NCI-H2029 (cell line): ENCODE data around the gene PASK.

Source experiments
- DNase-seq: peaks from one replicate; lab custom pipeline; 2025; lab: John Stamatoyannopoulos, UW

Gene PASK

GRCh38 chr2:241147336-241147735 is 1.9 kb downstream of the PASK start:
- DNase-seq = no peak

DNA sequence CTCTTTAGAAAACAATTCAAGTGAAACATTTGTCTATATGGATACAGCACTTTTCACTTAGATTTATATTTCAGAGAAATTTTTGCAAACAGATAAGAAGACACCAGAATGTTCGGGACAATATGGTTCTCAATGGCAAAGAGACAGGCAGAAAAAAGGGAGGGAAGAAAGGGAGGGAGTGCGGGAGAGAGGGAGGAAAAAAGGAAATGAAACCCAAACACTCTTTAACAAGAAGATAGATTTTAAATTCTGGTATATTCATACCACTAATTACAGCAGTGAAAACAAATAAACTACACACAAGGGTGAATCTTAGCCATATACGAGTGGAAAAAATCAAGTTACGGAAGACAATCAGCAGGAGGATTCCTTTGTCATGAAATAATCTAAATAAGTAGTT is 3.0 kb downstream of the PASK start:
- no peak for DNase-seq

DNA sequence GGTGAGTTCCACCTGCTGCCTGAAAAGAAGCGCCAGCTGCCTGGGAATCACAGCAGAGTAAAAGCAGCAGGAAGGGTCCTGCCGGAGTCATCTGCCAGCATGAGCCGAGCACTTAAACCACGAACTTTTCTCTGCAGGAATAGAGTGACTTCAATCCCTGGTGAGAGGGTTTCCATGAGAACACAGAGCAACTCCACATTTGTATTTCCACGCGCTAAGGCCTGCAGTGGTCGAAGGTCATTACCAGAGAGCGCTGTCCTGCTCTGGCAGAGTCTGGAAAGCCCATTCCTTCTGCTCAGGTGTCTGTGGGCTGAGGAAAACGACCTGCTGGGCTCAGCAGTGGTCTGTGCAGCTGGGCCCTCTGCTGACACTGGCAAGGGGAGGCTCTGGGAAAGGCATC is 6.7 kb downstream of the PASK start:
- no peak for DNase-seq

GRCh38 chr2:241142063-241142462 is 7.2 kb downstream of the PASK start:
- DNase-seq = no peak

GRCh38 chr2:241141214-241141770 is 8.0 kb downstream of the PASK start:
- no peak for DNase-seq

- no peak for DNase-seq
Observed at GRCh38 chr2:241140445-241140840, 8.8 kb downstream of the PASK start.

DNA sequence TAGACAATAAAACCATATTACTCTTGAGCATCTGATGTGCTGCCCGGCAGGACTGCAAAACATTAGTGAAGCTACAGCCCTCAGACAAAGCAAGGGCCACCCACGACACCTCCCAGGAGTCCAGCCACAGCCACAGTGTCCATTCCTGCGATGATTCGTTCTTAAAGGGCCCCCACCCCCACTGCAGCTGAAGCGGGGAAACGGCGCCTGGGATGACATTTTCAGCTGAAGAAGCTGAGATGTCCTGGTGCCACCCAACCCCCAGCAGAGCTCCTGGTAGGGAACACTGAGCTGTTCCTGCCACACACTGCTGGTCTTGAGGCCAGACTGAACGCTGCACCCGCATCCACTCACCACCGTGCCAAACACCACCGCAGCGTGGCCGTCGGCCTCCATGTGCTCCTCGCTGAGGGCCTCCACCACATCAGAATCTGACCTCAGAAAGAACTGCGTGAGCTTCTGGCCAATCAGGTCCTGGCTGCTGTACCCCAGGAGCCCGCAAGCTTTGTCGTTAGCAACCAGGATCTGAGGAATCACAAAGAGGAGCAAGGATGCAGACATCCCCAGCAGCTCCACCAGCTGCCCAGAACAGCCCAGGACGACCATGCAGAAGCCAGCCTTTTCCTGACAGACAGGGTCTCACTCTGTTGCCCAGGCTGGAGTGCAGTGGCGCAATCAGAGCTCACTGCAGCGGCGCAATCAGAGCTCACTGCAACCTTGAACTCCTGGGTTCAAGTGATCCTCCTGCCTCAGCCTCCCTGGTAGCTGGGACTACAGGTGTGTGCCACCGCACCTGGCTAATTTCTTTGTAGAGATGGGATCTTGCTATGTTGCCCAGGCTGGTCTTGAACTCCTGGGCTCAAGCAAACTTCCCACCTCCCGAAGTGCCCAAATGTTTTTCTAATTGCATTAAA is 9.5 kb downstream of the PASK start:
- DNase-seq = no peak

- DNase-seq = no peak
Observed at GRCh38 chr2:241138471-241138870, 10.8 kb downstream of the PASK start.

- no peak for DNase-seq
Observed at GRCh38 chr2:241137276-241138190, 11.7 kb downstream of the PASK start.

GRCh38 chr2:241136661-241137260 is 12.5 kb downstream of the PASK start:
- DNase-seq = no peak

DNA sequence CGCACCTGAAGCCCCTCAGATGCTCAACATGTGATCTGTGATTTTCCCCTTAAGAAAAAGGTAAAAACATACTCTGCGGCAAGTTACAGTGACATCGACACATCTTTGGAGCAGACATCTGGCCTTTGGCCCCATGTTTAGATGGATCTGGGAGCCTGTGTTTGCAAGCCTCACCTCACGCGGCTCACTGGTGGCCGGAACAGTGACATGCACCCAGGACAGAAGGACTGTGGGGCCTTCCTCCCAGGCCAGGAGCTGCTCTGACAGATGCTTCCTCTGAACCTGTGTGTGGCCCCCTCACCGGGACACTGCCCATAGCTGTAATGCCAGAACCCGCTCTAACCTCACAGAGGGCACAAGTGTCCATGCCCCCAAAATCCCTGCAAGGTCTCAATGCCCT is 13.1 kb downstream of the PASK start:
- no peak for DNase-seq

DNA sequence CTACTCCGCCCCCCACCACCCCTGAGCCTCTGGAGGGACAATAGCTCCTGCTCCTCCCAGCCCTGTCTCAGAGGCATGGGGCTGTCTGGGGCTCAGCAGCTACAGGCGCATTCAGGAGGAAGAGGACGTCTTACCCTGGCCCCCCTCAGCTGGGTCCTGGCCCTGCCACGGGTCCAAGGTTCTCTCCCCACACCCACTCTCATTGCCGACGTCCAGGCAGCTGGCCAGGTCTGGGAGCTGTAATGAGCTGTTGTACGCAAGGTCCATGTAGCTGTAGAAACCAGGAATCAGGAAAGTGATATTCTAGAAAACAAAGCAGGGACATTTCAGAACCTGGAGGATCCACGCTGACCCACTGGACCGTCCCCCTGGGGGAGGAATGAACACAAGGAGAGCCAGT is 13.5 kb downstream of the PASK start:
- no peak for DNase-seq

DNA sequence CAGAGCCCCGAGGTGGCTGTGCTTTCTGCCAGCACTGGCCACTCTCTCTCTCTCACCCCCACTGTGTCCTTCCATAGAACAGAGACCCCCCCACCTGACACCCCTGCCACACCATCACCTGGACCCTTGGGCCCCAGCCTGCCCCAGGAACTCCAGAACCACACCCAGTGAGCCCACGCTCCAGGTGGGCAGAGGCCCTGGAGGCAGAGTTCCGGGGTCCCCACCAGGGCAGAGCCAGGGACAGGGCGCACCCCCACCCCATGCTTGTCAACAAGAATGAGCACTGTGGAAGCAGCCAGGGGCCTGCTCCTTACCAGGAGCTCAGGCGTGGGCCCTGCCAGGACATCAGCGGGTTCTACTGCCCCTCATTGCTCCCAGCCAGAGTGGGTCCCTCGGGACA is 14.6 kb downstream of the PASK start:
- DNase-seq = no peak

- DNase-seq = no peak
Observed at GRCh38 chr2:241133436-241133820, 15.8 kb downstream of the PASK start.

DNA sequence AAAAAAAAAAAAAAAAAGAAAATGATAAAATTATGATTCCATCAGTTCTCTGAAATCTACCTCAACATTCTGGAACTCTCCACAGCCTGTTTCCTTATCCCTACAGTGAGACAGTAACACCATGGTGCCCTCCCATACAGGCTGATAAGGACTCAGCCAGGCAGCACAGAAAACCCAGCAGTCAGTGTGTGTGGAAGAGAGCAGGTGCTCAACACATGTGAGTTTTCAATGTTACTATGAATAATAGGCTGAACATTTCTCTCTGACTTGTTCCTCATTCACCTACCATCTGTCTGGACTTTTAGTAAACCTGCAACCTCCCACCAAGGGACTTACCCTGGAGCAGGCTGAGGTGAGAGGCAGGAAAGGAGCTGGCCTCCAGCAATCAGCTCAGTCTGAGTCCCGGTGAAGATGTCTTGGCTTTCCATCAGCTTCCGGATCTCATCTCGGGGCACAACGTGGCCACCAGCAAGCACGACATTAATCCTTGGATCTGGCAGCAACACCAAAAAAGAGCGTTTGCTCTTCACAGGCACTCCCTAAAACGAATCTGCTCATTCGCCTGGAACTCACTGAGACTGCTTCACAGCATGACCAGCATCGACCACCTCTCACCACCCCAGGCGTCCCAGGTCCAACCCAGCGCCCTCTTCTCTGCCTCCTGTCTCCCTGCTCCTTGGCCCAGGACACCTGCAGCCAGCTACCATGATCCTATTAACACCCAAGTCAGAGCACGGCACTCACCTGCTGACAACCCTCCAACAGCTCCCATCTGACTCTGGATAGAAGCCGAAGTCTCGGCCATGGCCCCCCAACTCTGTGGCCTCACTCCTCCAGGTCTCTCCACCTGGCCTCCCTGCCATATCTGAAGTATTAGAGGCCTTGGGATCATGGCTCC is 16.5 kb downstream of the PASK start:
- no peak for DNase-seq

- DNase-seq = no peak
Observed at GRCh38 chr2:241131531-241131930, 17.7 kb downstream of the PASK start.

GRCh38 chr2:241130316-241130715 is 19.0 kb downstream of the PASK start:
- no peak for DNase-seq

DNA sequence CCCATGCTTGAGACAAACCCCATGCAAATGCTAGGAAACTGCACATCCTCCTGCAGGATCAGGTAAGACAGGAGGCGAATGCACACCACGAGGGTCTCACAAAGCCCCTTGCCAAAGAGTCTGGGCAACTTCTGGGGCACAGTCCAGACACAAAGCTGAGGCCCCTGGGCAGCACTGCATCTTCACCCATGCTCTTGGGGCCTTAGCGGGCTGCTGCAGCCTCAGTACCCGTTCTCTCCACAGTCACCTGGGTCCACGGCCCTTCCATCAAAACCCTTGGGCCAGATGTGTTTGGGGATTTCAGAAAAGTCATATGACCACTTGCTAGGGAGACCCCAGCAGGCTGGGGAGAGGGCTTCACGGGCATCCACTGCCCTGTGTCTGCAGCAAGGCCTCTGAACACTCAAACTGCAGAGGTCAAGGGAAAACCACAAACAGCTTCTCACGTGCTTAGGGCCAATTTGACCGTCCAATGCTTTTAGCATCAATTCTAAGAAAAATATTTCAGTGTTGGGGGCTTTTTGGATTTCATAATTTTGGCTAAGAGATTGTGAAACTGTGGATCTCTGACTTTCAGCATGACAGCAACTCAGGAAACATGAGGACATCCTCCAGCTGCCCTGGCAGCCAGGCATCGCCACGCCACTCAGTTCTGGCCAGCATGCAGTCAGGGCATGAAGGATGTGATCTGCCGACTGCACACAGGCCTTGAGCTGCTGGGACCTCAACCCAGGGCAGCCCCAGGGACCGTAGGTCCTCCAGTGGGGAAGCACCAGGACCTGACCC is 20.0 kb downstream of the PASK start:
- DNase-seq = no peak

DNA sequence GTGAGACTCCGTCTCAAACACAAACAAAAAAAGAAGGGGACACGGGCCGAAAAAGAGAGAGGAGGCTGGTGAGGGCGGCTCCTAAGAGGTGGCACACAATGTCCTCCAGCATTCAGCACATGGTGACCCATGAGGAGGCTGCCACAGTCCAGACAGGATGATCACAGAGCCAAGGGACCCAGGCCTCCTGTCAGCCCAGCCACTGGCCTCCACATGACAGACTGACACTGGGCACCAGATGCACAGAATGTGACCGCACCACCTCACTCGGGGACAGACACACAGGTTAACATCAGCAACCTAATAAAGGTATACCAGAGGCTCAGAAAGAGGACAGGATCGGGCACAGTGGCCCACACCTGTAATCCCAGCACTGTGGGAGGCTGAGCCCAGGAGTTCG is 21.0 kb downstream of the PASK start:
- no peak for DNase-seq

DNA sequence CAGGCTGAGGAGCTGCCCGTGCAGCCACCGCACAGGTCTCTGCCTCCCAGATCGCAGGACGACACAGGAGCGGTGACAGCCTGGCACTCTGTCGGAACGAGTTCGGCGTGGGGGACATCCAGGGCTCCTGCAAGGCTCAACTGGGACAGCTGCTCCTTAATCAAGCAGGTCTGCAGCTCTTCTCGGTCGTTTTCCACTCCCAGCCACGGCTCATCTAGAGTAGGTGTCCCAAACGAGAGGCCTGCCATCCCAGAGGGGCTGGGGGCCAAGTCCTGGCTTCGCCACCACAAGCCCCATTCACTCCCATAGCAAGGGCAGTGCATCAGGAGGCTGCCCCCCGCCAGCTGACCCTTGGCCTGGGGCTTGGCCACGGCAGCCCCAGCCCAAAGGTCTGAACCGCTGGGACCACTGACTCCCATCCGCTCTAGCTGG is 22.5 kb downstream of the PASK start:
- DNase-seq = no peak
